NCI-H2196 (cell line): ENCODE data around the gene SYTL3.
"Not testable (repeated sequence)": the region's sequence is repeated elsewhere in the genome, so short reads cannot be mapped to it uniquely, and the experiment has no call there.

Experiments used
- DNase-seq: peaks from one replicate; lab custom pipeline; 2025; ENCODE audit not compliant: unreplicated experiment; lab: John Stamatoyannopoulos, UW

The SYTL3 gene

DNA sequence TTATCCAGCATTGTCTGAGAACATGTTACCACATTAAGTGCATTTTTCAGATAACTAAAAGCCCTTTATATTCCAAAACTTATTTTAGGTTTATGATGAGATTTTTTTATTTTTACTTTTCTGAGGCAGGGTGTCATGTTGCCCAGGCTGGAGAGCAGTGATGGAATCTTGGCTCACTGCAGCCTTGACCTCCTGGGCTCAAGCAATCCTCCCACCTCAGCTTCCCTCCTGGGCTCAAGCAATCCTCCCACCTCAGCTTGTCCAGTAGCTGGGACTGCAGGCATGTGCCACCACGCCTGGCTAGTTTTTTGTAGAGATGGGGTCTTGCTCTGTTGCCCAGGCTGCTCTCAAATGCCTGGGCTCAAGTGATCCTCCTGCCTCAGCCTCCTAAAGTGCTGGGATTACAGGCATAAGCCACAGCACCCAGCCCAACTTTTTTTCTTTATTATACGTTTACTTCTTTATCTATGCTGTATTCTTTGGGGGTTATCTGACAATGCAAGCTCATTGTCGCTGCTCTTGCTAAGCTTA lies 11.5 kb upstream of the SYTL3 start:
- DNase-seq: no peak

DNA sequence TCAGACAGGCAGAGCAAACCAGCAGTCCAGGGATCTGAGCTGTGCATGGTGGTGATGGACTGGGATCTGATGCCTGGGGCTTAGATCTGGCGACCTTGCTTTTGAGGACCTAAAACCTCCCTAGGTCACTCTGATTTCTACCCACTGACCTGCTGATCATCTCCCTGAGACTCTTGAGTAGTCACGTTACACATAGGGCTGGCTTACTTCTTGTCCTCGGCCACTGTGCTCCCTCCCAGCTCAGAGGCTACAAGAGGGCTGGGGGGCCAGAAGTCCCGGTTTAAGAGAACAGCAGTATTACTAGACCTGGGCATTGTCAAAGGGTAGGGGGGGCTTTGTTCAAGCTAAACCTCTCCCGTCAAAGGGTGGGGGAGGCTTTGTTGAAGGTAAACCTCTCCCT lies 10.8 kb upstream of the SYTL3 start:
- DNase-seq: no peak

DNA sequence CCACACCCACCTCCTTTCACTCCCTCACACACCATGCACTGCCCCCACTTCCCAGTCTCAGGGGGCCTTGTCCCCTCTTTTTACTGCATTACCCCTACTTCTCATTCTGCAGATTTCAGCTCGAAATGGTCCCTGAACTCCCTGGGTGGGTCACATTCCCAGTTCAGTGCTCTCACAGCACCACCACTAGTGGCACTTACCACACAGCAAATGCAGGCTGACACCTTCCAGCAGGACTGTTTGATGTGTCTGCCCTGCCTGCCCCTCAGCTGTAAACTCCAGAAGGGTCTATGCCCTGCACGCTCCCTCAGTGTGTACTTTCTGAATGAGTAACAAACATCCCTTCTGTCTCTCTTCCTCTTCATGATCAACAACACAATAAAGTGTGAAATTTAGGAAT lies 9.3 kb upstream of the SYTL3 start:
- no peak for DNase-seq

GRCh38 chr6:158642097-158642601 lies 7.7 kb upstream of the SYTL3 start:
- no peak for DNase-seq

- DNase-seq: no peak
These were observed 6.0 kb upstream of the SYTL3 start for GRCh38 chr6:158643836-158644230.

DNA sequence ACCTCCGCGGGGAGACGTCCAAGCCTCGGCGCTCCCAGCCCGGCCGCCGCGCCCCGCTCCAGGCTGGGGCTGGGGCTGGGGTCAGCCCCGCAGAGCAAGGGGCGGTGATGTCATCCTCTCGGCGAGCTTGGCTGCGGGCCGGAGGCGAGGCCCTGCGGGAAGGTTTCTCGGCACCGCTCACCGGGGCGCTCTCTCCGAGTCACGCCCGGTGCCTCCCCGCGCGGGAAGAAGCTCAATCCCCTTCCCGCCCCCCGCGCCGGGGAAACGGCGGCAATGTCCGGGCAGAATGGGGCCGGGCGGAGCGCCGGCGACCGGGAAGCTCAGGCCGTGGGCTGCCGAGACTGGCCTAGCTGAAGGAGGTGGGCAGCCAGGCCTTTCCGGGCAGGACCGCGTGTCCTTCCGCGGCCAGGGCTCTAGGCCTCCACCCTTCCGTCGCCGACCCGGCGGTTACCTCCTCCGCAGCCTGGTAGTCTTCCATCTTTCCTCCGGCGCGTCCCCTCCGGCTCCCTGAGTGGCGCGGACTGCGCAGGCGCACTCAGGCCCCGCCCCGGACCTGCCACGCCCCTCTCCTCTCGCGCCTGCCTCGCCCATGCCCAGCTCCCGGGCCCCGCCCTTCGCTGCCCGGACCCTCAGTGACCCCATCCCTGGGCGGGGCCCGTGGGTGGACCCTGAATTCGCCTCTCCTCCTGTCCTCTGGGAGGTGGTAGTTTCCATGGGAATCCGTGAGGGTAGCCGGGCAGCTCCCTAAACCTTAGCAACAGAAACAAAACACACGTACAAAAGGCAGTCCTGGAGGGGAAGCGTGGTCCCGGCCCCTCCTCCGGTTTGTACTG lies 5.4 kb upstream of the SYTL3 start, which contains the start of gene DYNLT1:
Gene DYNLT1 (minus strand): TSS at position 513 of the 833 bp plus-strand sequence. CDS start 35 bp downstream, at position 478.
- DNase-seq: peak; percentile 81

DNA sequence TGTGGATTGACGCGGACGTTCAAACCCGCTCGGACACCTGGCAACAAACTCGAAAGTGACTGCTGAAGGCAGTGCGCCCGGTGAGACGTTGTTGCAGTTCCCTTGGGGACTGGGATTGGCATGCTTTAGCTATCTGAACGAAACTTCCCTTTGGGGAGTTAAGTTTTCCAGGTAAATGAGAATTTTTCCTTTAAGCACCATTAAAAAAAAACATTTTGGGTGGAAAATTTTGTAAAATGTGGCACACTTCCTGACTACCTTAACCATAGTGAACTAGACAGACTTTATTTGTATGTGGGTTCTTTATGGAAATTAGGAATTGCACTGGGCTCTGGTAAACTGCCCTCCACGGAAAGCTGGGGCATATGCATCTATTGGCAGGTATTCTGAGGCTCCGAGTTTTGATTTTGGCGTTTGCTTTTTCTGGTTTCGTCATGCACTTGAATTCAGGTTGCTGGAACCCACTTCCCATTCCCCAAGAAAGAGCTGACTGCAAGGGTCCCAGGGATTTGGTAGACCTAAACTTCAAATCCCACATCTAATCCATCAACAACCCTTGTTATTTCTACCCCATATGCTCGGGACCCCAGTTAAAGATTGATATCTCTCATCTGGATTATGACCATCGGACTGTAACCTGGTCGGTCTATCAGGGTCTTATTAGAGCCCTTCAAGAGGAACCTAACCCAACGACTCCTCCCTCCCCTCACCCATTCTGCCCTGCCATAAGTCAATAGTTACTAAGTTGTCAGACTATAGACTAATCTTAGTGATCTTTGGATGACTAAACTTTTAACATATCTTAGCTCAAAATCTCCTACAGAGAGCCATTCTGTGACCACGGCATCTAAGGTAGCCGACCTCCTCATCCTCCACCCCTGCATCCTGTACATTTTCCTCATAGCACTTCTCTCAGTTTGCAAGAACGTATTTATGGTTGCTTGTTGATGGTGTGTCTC lies 4.5 kb upstream of the SYTL3 start:
- DNase-seq: no peak

DNA sequence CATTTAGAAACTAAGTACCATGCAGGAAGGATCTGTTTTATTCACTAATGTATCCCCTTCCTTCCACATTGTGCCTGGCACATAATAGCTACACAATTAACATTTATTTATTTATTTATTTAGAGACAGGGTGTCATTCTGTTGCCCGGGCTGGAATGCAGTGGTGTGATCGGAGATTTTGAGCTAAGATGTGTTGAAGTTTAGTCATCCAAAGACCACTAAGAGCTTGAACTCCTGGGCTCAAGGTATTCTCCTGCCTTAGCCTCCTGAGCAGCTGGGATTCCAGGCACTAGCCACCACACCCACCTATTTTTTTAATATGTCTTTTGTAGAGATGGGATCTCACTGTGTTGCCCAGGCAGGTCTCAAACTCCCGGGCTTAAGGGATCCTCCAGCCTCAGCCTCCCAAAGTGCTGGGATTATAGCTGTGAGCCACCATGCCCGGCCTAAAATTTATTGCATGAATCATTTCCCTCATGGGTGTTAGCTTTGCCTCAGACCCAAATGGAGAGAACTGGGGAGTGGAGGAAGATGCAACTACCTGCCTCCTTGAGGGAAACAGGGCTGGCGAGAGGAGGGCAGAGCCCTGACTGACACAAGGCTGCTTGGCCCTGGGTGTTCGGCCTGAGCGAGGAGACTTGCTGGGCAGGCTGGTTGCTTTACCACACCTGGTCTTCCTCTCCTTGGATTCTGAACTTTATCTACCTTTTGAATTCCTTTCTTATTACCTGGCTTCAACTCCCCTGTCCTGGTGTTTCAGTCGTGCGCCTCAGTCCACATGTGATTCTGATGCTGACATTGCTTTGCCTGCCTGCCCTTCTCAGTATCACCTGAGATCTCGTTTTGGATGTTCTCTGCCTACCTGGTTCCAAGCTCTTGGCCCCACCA lies 3.6 kb upstream of the SYTL3 start:
- DNase-seq: no peak

DNA sequence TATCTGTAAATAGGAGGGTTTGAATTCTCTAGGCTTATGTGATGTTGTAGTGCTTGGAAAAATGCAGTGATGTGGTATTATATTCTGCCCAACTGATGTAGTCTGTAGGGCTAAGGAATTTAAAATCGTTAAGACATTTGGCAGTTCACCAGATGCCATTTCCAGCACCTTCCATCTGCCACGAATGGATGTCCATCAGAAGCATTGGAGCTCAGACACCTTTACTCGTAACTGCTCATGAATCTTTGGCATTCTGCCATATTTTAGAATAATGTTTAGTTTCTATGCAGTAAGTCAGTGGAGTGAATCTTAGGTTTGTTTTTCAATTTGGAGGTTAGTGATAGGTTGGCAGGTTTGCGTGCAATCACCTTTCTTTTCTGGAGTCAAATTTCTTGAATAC lies 2.4 kb upstream of the SYTL3 start:
- DNase-seq: no peak

DNA sequence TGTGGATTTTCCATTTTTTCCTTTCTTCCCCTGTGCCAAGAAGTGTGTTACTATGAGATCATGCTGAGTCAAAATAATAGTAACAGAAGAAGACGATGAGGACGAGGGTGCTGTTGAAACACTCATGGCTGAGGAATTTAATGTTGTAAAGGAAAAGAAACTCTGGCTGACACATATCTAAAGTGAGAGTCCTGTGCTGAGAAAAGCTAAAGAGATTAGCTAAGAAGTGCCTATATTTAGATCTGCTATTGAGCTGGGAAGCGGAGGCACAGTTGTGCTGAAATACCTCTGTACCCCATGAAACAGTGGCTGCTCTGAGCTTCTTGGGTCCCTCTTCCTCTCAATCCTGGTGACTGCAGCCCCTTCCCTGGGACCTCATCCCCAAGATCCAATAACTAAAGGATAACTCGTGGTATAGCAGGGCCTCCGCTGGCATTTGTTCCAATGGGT lies 1.1 kb upstream of the SYTL3 start:
- no peak for DNase-seq

GRCh38 chr6:158651981-158652737 lies 2.3 kb downstream of the SYTL3 start:
- not testable (repeated sequence) for DNase-seq

DNA sequence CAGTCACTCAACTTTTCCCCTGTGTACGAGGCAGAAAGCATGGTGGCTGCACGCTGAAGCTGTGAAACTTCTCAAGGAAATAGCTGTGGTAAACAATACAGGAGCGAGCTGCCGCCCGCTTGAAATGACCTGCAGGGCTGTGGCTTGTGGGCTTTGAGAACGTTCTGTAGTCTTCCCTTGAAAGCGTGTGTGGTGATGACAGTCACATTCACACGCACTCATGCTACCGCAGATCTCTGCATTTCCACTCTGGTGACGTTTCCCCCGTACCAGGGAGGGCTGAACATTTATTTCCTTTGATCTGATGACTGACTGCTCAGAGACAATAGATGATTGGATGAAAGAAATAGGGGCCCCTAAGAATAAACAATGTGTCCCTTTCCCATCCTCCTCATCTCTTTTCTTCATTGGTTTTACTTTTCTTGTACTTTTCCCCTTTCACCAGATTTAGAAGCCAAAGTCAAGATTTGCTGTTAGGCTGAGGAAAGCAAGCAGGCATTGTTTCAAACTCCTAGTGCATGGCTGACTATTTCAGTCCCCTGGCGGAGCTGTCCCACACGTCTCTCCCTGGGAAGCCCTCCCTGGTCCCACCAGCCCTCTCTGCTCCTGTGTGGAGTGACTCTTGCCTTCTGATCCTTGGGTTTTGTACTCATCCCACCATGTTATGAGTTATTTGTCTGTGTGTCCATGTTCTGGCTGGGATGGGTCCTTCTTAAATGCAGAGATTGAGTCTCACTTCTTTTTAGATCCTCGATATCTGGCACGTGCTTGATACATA lies 3.9 kb downstream of the SYTL3 start:
- DNase-seq: no peak

- DNase-seq: peak; percentile 66
These were observed 4.6 kb downstream of the SYTL3 start for GRCh38 chr6:158654498-158654897.

GRCh38 chr6:158654960-158655489 lies 5.2 kb downstream of the SYTL3 start:
- DNase-seq: peak; percentile 37

- peak; percentile 37 for DNase-seq
These were observed 6.0 kb downstream of the SYTL3 start for GRCh38 chr6:158655569-158656450.

DNA sequence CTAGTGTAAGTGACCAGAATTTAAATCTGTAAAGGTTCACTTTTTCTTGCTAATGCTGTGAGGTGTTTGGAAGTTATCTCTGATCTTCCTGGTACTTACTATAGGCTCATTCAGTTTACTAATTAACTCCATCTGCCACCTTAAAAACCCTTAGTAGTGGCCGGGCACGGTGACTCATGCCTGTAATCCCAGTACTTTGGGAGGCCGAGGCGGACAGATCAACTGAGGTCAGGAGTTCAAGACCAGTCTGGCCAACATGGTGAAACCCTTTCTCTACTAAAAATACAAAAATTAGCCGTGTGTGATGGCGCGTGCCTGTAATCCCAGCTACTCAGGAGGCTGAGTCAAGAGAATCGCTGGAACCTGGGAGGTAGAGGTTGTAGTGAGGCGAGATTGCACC lies 7.1 kb downstream of the SYTL3 start:
- not testable (repeated sequence) for DNase-seq

GRCh38 chr6:158660333-158660754 lies 10.5 kb downstream of the SYTL3 start:
- peak; percentile 57 for DNase-seq
